ENCODE data around the gene ENTHD1. TPM values are rescaled to one million over a fixed set of nuclear protein-coding genes. Genes with fewer than 3 reads are reported as not detected.

ENTHD1 gene
- total RNA-seq, 4 donors from 2014 or later = not detected

GRCh38 chr22:39821008-39821407 is 72.6 kb downstream of the ENTHD1 start:
- no peaks in the 10 kb centered on the region for H3K9me3 ChIP-seq
- WGBS = 95% methylated on average over 3 of the region's 3 CpGs
- H3K4me1 ChIP-seq = no peaks in the 10 kb centered on the region
- H3K36me3 ChIP-seq = no peaks in the 10 kb centered on the region
- H3K4me3 ChIP-seq = no peak overlapping the region
- H3K27me3 ChIP-seq = peaks cover 0 to 20% (median 0%) of the 10 kb centered on the region in 4 donors
- no peak for DNase-seq (ENCODE audit: extremely low spot score)
- no peak overlapping the region for H3K27ac ChIP-seq (replicated peaks in 1 of 4)
- intact Hi-C loops (cut with DNase I) = no loop called here
- TF ChIP-seq EP300 (IDR thresholded peaks at IDR 0.05) = no peak
- TF ChIP-seq POLR2A (IDR thresholded peaks at IDR 0.05; ENCODE audit: low read depth) = no peak
- TF ChIP-seq POLR2AphosphoS5 (IDR thresholded peaks at IDR 0.05) = no peak
- no peak for TF ChIP-seq CTCF (IDR thresholded peaks at IDR 0.05)

GRCh38 chr22:39820256-39820655 is 73.3 kb downstream of the ENTHD1 start:
- H3K27ac ChIP-seq (replicated peaks in 1 of 4) = no peak overlapping the region
- TF ChIP-seq EP300 (IDR thresholded peaks at IDR 0.05) = no peak
- TF ChIP-seq POLR2AphosphoS5 (IDR thresholded peaks at IDR 0.05) = no peak
- no peak for TF ChIP-seq CTCF (IDR thresholded peaks at IDR 0.05)
- TF ChIP-seq POLR2A (IDR thresholded peaks at IDR 0.05; ENCODE audit: low read depth) = no peak
- H3K9me3 ChIP-seq = no peaks in the 10 kb centered on the region
- no peaks in the 10 kb centered on the region for H3K36me3 ChIP-seq
- 55% methylated on average over 4 of the region's 4 CpGs for WGBS
- no peak for DNase-seq (ENCODE audit: extremely low spot score)
- intact Hi-C loops (cut with DNase I) = no loop called here
- H3K4me3 ChIP-seq = no peak overlapping the region
- no peaks in the 10 kb centered on the region for H3K4me1 ChIP-seq
- H3K27me3 ChIP-seq = peaks cover 0 to 16% (median 0%) of the 10 kb centered on the region in 4 donors

- no peaks in the 10 kb centered on the region for H3K4me1 ChIP-seq
- H3K27ac ChIP-seq (replicated peaks in 1 of 4) = no peak overlapping the region
- TF ChIP-seq POLR2AphosphoS5 (IDR thresholded peaks at IDR 0.05) = no peak
- no peak for TF ChIP-seq EP300 (IDR thresholded peaks at IDR 0.05)
- no peak for TF ChIP-seq CTCF (IDR thresholded peaks at IDR 0.05)
- no peak for TF ChIP-seq POLR2A (IDR thresholded peaks at IDR 0.05; ENCODE audit: low read depth)
- peaks cover 0 to 19% (median 0%) of the 10 kb centered on the region in 4 donors for H3K27me3 ChIP-seq
- H3K9me3 ChIP-seq = no peaks in the 10 kb centered on the region
- DNase-seq (ENCODE audit: extremely low spot score) = no peak
- no peaks in the 10 kb centered on the region for H3K36me3 ChIP-seq
- intact Hi-C loops (cut with DNase I) = no loop called here
- 84% methylated on average over 2 of the region's 2 CpGs for WGBS
- no peak overlapping the region for H3K4me3 ChIP-seq
These were observed 74.1 kb downstream of the ENTHD1 start for GRCh38 chr22:39819429-39819828.

GRCh38 chr22:39818094-39818493 is 75.5 kb downstream of the ENTHD1 start:
- no peaks in the 10 kb centered on the region for H3K4me1 ChIP-seq
- no peak overlapping the region for H3K4me3 ChIP-seq
- intact Hi-C loops (cut with DNase I) = no loop called here
- WGBS = 42% methylated on average over 5 of the region's 5 CpGs
- TF ChIP-seq CTCF (IDR thresholded peaks at IDR 0.05) (no peak), POLR2AphosphoS5 (IDR thresholded peaks at IDR 0.05) (no peak), EP300 (IDR thresholded peaks at IDR 0.05) (no peak), POLR2A (IDR thresholded peaks at IDR 0.05; ENCODE audit: low read depth) (no peak)
- H3K27ac ChIP-seq (replicated peaks in 1 of 4) = no peak overlapping the region
- H3K36me3 ChIP-seq = no peaks in the 10 kb centered on the region
- no peak for DNase-seq (ENCODE audit: extremely low spot score)
- H3K27me3 ChIP-seq = peaks cover 0 to 19% (median 0%) of the 10 kb centered on the region in 4 donors
- no peaks in the 10 kb centered on the region for H3K9me3 ChIP-seq

GRCh38 chr22:39815932-39816331 is 77.6 kb downstream of the ENTHD1 start:
- Histone ChIP-seq H3K4me1 (no peaks in the 10 kb centered on the region), H3K9me3 (no peaks in the 10 kb centered on the region), H3K36me3 (no peaks in the 10 kb centered on the region), H3K4me3 (no peak overlapping the region), H3K27me3 (peaks cover 0 to 40% (median 0%) of the 10 kb centered on the region in 4 donors), H3K27ac (replicated peaks in 1 of 4) (no peak overlapping the region)
- intact Hi-C loops (cut with DNase I) = no loop called here
- no peak for TF ChIP-seq POLR2AphosphoS5 (IDR thresholded peaks at IDR 0.05)
- TF ChIP-seq CTCF (IDR thresholded peaks at IDR 0.05) = no peak
- TF ChIP-seq EP300 (IDR thresholded peaks at IDR 0.05) = no peak
- no peak for TF ChIP-seq POLR2A (IDR thresholded peaks at IDR 0.05; ENCODE audit: low read depth)
- DNase-seq (ENCODE audit: extremely low spot score) = no peak
- WGBS = 17% methylated on average over 2 of the region's 2 CpGs

Measured in esophagus muscularis mucosa (tissue), 4 donors.